ENCODE measurements around the gene ALK.

GRCh38 chr2:29632018-29632417, 289.4 kb downstream of the ALK start:
- no peak for TF ChIP-seq ZNF274 (IDR thresholded peaks at IDR 0.05; ENCODE audit: insufficient read depth, insufficient read length)
- TF ChIP-seq CEBPB (IDR thresholded peaks at IDR 0.05; ENCODE audit: borderline replicate concordance in 1 of 2, low read depth in 2 of 2, low read length in 2 of 2) = no peak
- TF ChIP-seq CTCF (IDR thresholded peaks at IDR 0.05 in 2 of 3, conservative IDR thresholded peaks at IDR 0.05 in 1 of 3; ENCODE audit: control insufficient read depth in 2 of 3, extremely low read depth in 1 of 3, insufficient read depth in 1 of 3, low read depth in 3 of 3, low read length in 3 of 3) = no peak
- TF ChIP-seq SMC3 (IDR thresholded peaks at IDR 0.05; ENCODE audit: borderline replicate concordance, low read length) = no peak

All from GM12878 (cell line).